Fibroblast of upper back skin (primary cell): ENCODE data around the gene MRAS.
"Not testable (repeated sequence)": the region's sequence is repeated elsewhere in the genome, so short reads cannot be mapped to it uniquely, and the experiment has no call there.

Experiments
- DNase-seq: peaks from one replicate; pipeline ENCODE4 v3.0.0-alpha.2; 2013

MRAS gene

GRCh38 chr3:138394156-138394555 is 45.8 kb downstream of the MRAS start:
- DNase-seq = no peak

- DNase-seq = no peak
These were observed 46.3 kb downstream of the MRAS start for GRCh38 chr3:138394686-138395085.

GRCh38 chr3:138395865-138396751 is 47.7 kb downstream of the MRAS start:
- no peak for DNase-seq

- no peak for DNase-seq
These were observed 48.5 kb downstream of the MRAS start for GRCh38 chr3:138396752-138397410.

- no peak for DNase-seq
These were observed 49.6 kb downstream of the MRAS start for GRCh38 chr3:138397983-138398382.

- DNase-seq = no peak
These were observed 50.6 kb downstream of the MRAS start for GRCh38 chr3:138398791-138399575.

GRCh38 chr3:138399766-138400165 is 51.4 kb downstream of the MRAS start:
- no peak for DNase-seq

- DNase-seq = no peak
These were observed 52.3 kb downstream of the MRAS start for GRCh38 chr3:138400651-138401070.

- no peak for DNase-seq
These were observed 53.5 kb downstream of the MRAS start for GRCh38 chr3:138401834-138402233.

GRCh38 chr3:138404121-138404520 is 55.7 kb downstream of the MRAS start:
- DNase-seq = no peak

- DNase-seq = no peak
These were observed 56.6 kb downstream of the MRAS start for GRCh38 chr3:138405001-138405400.

- no peak for DNase-seq
These were observed 57.1 kb downstream of the MRAS start for GRCh38 chr3:138405486-138405885.

GRCh38 chr3:138406606-138407005 is 58.2 kb downstream of the MRAS start:
- DNase-seq = no peak

- DNase-seq = no peak
These were observed 59.0 kb downstream of the MRAS start for GRCh38 chr3:138407236-138407907.

GRCh38 chr3:138408751-138409570 is 60.6 kb downstream of the MRAS start:
- peak; percentile 19 for DNase-seq

GRCh38 chr3:138412821-138413551 is 64.6 kb downstream of the MRAS start:
- DNase-seq = peak; percentile 31

- DNase-seq = not testable (repeated sequence)
These were observed 67.9 kb downstream of the MRAS start for GRCh38 chr3:138416236-138416635.

GRCh38 chr3:138417559-138417982 is 69.2 kb downstream of the MRAS start:
- peak; percentile 82 for DNase-seq

GRCh38 chr3:138418601-138419206 is 70.3 kb downstream of the MRAS start:
- DNase-seq = no peak

- DNase-seq = no peak
These were observed 74.9 kb downstream of the MRAS start for GRCh38 chr3:138423316-138423715.

GRCh38 chr3:138424323-138424722 is 75.9 kb downstream of the MRAS start:
- no peak for DNase-seq
